HG02870 (cell line): Measurements from ENCODE around the gene DNAJC22.
A peak's percentile ranks its signal among the peaks of the same experiment; 100 is the strongest.

Experiments used
- ATAC-seq: cut with Tn5 transposase; IDR thresholded peaks from one replicate; pipeline ENCODE4 v1.9.1; 2021; ENCODE audit warnings: mild to moderate bottlenecking, moderate library complexity; ENCODE audit not compliant: unreplicated experiment

DNAJC22 gene

GRCh38 chr12:49342914-49343731, 3.6 kb upstream of the DNAJC22 start:
- ATAC-seq: no peak

- no peak for ATAC-seq
Observed at GRCh38 chr12:49344486-49345050, 2.1 kb upstream of the DNAJC22 start.

DNA sequence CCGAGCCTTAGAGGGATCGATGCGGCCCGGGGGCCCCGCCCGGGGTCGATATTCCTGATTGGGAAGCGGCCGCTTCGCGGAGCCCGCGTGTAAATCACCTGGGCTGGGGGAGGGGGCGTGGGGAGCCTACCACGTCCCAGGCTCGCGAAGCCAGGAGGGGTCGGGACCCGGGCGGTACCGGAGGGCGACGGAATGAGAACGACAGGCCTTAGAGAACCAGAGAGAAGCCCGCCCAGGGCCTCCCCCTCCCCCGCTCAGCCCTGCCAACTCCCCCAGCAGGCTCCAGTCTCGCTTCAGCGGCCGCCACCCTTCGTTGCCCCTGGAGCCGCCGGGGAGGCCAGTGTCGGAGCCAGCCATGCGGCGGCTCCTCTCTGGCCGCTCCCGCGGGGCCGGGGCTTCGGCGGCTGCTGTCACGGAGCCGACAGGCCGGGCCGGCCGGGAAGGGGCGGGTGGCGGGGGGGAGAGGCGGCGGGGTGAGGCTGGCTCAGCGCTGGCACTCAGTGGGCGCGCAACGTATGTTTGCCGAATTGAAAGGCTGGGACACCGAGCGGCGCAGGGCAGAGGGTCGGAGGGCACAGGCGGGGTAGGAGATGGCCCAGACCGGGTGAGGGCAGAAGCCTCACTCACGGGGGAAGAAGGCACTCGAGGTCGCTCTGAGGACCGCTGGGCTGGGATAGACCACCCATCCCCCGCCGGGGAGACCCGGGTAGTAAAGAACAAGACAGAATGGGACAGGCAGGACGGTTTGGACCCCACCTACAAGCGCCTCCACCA, 1.4 kb upstream of the DNAJC22 start:
- ATAC-seq: no peak

DNA sequence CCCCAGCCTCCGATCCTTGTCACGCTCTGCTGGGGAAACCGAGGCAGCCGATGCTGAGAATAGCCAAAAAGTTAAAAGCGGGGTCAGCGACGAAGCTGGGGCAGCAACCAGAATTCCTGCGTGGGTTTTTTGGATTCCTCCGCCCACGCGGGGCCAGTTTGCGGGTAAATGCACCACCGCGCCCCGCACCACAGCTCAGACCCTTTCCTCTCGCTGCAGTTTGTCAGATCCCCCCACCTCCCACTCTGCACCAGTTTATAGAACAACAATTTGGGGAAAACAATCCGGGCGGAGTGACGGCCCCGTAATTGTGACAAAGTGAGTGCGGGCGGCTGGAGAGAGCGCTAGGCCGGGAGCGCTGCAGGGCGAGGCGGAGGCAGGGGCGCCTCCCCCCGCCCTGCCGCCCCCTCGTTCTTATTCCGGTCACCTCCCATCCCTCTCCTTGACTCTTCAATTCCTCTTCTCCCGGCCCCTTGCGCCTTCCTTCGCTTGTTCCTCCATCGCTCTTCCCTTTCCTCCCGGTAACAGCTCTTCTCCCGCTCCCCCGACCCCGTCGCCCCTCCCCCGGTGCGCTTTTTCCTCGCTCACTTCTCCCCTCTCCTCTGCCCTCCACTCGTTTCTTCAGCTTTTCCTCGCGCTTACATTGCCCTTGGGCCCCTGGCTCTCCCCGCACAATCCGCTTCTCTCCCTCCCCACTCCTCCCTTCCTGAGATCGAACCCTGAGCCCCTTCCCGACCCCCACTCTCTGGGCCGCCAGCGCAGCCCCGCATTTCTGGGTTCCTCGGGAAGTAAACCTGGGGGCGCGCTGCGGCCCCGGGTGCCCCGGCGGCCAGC, 646 bp upstream of the DNAJC22 start:
- ATAC-seq: no peak

GRCh38 chr12:49347311-49348193, 864 bp downstream of the DNAJC22 start:
- no peak for ATAC-seq

- ATAC-seq: no peak
Observed at GRCh38 chr12:49348781-49349180, 2.1 kb downstream of the DNAJC22 start.

DNA sequence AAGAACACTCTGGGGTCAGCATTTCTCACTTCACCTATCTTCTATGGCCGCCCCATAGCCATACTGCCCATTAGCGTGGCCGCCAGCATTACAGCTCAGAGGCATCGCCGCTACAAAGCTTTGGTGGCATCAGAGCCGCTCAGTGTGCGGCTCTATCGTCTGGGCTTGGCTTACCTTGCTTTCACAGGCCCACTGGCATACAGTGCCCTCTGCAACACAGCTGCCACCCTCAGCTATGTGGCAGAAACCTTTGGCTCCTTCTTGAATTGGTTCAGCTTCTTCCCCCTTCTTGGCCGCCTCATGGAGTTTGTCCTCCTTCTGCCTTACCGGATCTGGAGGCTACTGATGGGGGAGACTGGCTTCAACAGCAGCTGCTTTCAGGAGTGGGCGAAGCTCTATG, 2.6 kb downstream of the DNAJC22 start:
- no peak for ATAC-seq

- ATAC-seq: no peak
Observed at GRCh38 chr12:49352351-49352750, 5.7 kb downstream of the DNAJC22 start.

GRCh38 chr12:49355913-49356312, 9.2 kb downstream of the DNAJC22 start:
- no peak for ATAC-seq

GRCh38 chr12:49357103-49357678, 10.5 kb downstream of the DNAJC22 start:
- ATAC-seq: no peak

- no peak for ATAC-seq
Observed at GRCh38 chr12:49358483-49359141, 11.9 kb downstream of the DNAJC22 start.

DNA sequence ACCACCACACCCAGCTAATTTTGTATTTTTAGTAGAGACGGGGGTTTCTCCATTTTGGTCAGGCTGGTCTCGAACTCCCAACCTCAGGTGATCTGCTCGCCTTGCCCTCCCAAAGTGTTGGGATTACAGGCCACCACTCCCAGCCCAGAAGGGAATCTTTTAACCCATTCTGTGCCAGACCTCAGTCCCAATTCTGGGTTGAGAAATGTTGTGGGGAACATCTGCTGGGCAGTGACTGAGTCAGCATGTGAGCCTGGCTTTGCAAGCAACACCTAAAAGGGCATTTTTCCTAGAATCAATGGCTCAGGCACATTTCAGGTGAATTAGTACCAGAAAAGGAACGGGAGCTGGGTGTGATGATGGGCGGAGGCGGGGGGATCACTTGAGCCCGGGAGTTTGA, 13.0 kb downstream of the DNAJC22 start:
- no peak for ATAC-seq

- no peak for ATAC-seq
Observed at GRCh38 chr12:49362077-49362476, 15.4 kb downstream of the DNAJC22 start.

DNA sequence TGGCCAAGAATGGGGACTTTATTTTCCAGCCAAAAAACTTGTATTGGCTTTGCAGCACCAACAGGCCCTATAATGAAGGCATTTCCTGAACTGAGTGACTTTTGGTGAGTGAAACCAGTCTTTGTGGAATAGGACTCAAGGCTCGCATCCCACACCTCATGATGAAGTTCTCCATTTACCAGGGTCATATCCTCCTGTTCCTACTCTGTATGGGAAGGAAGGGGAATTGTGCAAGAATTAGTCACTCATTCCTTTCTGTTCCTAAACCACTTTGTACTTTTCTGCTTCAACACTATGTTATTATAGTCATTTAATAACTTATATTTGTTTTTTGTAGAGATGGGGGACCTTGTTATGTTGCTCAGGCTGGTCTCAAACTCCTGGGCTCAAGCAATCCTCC, 18.3 kb downstream of the DNAJC22 start:
- no peak for ATAC-seq

- ATAC-seq: no peak
Observed at GRCh38 chr12:49365542-49365941, 18.9 kb downstream of the DNAJC22 start.

DNA sequence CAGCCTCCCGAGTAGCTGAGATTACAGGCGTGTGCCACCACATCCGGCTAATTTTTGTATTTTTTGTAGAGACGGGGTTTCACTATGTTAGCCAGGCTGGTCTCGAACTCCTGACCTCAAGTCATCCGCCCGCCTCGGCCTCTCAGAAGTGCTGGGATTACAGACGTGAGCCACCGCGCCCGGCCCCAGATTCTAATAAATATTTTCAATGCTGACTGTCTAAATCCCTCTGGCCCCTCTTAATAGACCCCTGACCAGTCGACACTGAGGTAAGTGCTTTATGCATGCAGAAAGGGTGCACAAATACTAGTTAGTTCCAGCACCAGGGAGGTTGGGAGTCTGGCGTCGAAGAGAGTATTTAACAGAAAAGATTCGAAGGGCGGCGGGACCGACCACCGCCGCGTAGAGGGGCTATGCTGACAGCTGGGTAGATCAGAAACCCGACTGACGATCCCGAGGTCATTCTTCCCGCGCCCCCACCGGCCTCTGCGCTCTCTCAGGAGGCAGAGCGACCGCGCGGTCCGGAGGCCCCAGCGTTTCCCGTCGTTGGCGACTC, 19.5 kb downstream of the DNAJC22 start:
- ATAC-seq: peak; percentile 7

GRCh38 chr12:49366652-49367380, 20.1 kb downstream of the DNAJC22 start:
- ATAC-seq: peak; percentile 60
